Measurements from ENCODE around the gene TLK2. TPM values are rescaled to one million over a fixed set of nuclear protein-coding genes. Genes with fewer than 3 reads are reported as not detected.

The TLK2 gene
- total and polyA plus RNA-seq, 7 donors, result 21.1 to 59.3 (median 30.7) TPM

DNA sequence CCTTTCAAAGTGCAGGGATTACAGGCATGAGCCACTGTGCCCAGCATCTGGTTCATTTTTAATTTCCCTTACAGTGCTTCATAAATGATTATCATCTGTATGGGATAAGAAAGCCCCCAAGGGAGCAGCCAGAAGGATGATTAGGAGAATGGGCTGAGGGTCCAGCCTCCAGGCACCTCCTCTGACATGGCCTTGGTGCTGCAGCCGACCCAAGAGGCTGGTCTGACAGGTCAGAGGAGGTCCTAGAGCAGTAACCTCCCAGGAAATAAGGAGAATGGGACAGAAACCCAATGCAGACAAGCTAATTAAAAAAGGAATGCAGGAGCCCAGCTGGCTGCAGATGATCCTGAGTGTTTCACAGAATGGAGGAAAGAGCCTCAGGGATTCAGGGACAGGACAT is 177.8 kb downstream of the TLK2 start:
- peaks cover 0 to 16% (median 14%) of the 10 kb centered on the region in 3 donors for H3K27me3 ChIP-seq
- no peaks in the 10 kb centered on the region for H3K36me3 ChIP-seq
- H3K4me1 ChIP-seq, result peaks cover 0 to 29% (median 26%) of the 10 kb centered on the region in 4 donors
- no peak overlapping the region for H3K4me3 ChIP-seq
- intact Hi-C loops (cut with DNase I), result no loop called here
- peaks cover 0 to 4% (median 1%) of the 10 kb centered on the region in 4 donors for H3K9me3 ChIP-seq
- WGBS, 2 donors, result 37 to 69% methylated on average over 1 of the region's 1 CpG
- no peak for TF ChIP-seq POLR2A (IDR thresholded peaks at IDR 0.05)
- TF ChIP-seq POLR2AphosphoS5 (IDR thresholded peaks at IDR 0.05), result no peak
- TF ChIP-seq, protein P1, sequence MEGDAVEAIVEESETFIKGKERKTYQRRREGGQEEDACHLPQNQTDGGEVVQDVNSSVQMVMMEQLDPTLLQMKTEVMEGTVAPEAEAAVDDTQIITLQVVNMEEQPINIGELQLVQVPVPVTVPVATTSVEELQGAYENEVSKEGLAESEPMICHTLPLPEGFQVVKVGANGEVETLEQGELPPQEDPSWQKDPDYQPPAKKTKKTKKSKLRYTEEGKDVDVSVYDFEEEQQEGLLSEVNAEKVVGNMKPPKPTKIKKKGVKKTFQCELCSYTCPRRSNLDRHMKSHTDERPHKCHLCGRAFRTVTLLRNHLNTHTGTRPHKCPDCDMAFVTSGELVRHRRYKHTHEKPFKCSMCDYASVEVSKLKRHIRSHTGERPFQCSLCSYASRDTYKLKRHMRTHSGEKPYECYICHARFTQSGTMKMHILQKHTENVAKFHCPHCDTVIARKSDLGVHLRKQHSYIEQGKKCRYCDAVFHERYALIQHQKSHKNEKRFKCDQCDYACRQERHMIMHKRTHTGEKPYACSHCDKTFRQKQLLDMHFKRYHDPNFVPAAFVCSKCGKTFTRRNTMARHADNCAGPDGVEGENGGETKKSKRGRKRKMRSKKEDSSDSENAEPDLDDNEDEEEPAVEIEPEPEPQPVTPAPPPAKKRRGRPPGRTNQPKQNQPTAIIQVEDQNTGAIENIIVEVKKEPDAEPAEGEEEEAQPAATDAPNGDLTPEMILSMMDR (IDR thresholded peaks at IDR 0.05), result no peak
- no peak for TF ChIP-seq EP300 (IDR thresholded peaks at IDR 0.05)
- no peak overlapping the region for H3K27ac ChIP-seq
- DNase-seq, result peak; percentile 10

DNA sequence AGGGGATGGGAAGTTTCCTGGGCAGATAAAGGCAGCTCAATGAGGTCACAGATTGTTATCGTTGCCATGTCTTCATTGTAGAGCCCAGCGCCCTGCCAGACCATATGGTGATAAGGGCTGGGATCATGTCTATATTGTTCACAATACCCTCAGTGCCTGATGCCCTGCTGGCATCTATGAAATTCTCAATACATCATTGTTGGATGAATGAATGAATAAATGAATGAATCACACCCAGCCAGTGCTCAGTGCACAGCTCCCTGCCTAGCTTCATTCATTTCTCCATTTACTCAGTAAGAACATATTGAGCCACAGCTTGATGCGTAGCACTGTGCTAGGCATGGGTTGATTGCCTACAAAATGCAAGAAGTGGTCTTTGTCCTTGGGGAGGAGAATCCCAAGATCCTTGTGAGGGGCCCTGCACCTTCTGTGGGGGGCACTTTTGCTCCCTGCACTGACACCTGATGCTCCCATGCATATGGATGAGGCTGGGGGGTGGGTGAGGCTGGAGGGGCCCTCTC is 178.6 kb downstream of the TLK2 start:
- TF ChIP-seq, protein P1 (IDR thresholded peaks at IDR 0.05), result no peak
- TF ChIP-seq POLR2A (IDR thresholded peaks at IDR 0.05) (no peak), POLR2AphosphoS5 (IDR thresholded peaks at IDR 0.05) (no peak), EP300 (IDR thresholded peaks at IDR 0.05) (no peak)
- peaks cover 0 to 4% (median 1%) of the 10 kb centered on the region in 4 donors for H3K9me3 ChIP-seq
- WGBS, 2 donors, result 93% methylated on average over 3 of the region's 3 CpGs
- peaks cover 0 to 24% (median 23%) of the 10 kb centered on the region in 4 donors for H3K4me1 ChIP-seq
- no peak for DNase-seq
- intact Hi-C loops (cut with DNase I), result no loop called here
- no peak overlapping the region for H3K4me3 ChIP-seq
- peaks cover 0 to 9% (median 6%) of the 10 kb centered on the region in 3 donors for H3K27me3 ChIP-seq
- H3K27ac ChIP-seq, result no peak overlapping the region
- H3K36me3 ChIP-seq, result no peaks in the 10 kb centered on the region

DNA sequence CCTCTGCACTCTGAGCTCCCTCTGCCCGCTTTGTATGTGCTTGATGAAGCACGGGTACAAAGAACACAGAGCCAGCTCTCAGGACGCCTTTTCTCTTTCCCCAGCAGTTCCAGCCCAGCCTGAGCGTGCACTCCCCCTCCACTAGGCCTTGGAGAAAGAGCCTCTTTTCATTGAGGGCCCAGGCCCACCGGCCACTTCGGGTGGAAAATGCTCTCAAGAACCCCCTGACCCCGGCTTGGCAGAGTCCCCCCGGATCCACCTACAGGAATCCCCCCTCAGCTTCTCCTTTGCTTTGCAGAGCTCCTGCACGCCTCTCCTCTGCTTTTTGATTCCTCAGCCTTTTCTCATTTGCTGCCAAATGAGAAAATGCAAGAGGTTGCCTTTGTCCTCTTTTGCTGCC is 179.1 kb downstream of the TLK2 start:
- Histone ChIP-seq H3K9me3 (peaks cover 0 to 4% (median 1%) of the 10 kb centered on the region in 4 donors), H3K36me3 (no peaks in the 10 kb centered on the region), H3K4me1 (peaks cover 0 to 20% (median 18%) of the 10 kb centered on the region in 4 donors), H3K27me3 (peaks cover 0 to 4% (median 1%) of the 10 kb centered on the region in 3 donors), H3K27ac (no peak overlapping the region), H3K4me3 (no peak overlapping the region)
- TF ChIP-seq POLR2AphosphoS5 (IDR thresholded peaks at IDR 0.05) (no peak), EP300 (IDR thresholded peaks at IDR 0.05) (no peak), POLR2A (IDR thresholded peaks at IDR 0.05) (no peak)
- TF ChIP-seq, protein P1 (IDR thresholded peaks at IDR 0.05), result no peak
- WGBS, 2 donors, result 89 to 92% methylated on average over 9 of the region's 9 CpGs
- intact Hi-C loops (cut with DNase I), result no loop called here
- peak; percentile 49 for DNase-seq

DNA sequence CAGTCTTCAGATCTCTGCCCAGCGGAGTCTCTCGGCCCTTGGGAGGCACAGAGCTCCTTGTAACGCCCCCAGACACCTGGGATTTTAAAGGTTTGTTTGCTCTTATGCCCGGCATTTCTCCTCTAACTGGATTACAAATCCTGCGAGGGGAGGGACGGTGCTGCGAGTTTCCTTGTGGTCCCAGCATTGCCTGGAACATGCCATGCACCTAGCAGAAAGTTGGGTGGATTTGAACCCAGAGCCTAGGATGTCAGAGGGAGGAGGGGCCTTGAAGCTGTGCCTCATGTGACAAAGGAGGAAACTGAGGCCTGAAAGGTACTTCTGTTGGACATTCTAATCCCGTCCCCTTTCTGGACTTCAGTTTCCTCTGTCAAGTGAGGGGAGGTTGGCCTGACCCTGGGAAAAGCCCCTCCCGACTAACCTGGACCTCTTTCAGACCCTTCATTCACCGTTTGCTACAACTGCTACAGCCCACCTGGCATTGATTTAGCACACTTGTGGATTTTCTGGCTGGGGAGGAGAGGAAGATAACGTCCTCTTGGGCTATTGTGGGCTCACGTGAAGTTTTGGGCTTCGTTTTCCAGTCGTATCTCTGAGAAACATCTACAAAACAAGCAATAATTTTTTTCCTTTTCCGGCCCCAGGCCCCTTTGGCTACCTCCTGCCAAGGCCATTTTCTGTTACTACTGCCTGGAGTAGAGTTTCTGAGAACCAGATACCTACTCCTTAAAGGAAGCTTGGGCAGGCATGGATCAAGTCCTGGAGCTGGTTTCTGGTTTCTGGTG is 179.7 kb downstream of the TLK2 start:
- peaks cover 0 to 4% (median 1%) of the 10 kb centered on the region in 4 donors for H3K9me3 ChIP-seq
- intact Hi-C loops (cut with DNase I), result no loop called here
- peak; percentile 22 for DNase-seq
- peaks cover 0 to 13% (median 12%) of the 10 kb centered on the region in 4 donors for H3K4me1 ChIP-seq
- no peak overlapping the region for H3K27ac ChIP-seq
- no peak for TF ChIP-seq EP300 (IDR thresholded peaks at IDR 0.05)
- TF ChIP-seq POLR2AphosphoS5 (IDR thresholded peaks at IDR 0.05), result no peak
- no peak for TF ChIP-seq POLR2A (IDR thresholded peaks at IDR 0.05)
- TF ChIP-seq, protein P1 (IDR thresholded peaks at IDR 0.05), result no peak
- H3K36me3 ChIP-seq, result no peaks in the 10 kb centered on the region
- no peaks in the 10 kb centered on the region for H3K27me3 ChIP-seq
- no peak overlapping the region for H3K4me3 ChIP-seq
- 77 to 86% methylated on average over 15 of the region's 15 CpGs for WGBS, 2 donors

Measured in sigmoid colon (tissue), 7 donors.